GM12865 (cell line): ENCODE results near the gene DYDC2.
A peak's percentile ranks its signal among the peaks of the same experiment; 100 is the strongest.

ENCODE experiments used
- DNase-seq: peaks from one replicate; pipeline ENCODE4 v3.0.0; 2010; ENCODE audit warnings: low read depth
- H3K4me3 ChIP-seq: 2 replicates; pipeline ENCODE4 v1.5.1; 2011; ENCODE audit warnings: mild to moderate bottlenecking, low read depth, low read length, control low read depth
- TF ChIP-seq, protein P1 (sequence below): IDR thresholded peaks from 2 replicates; pipeline ENCODE4 v1.5.1; 2011; ENCODE audit warnings: low read length, control low read depth, low read depth, inconsistent platforms; ENCODE audit not compliant: insufficient read depth; ENCODE audit errors: missing control alignments

The DYDC2 gene

DNA sequence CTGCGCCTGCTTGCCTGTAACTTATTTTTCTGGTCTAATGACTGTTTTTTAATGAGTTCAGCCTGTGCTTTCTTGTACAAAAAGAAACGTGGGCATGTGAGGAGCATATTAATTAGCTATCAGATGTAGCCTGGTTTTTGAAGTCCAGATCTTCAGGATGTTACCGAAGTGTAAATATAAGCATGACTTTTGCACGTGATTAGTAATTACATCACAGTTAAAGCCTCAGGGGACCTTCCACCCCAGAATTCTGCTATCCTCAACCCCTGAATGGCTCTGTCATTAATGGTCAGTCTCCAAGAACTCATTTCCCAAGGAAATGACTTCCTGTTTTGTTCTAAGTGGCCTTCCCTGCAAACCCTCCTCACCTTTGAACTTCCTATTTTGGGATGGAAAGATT is 49.6 kb downstream of the DYDC2 start:
- no peak for DNase-seq
- no peak overlapping the region for H3K4me3 ChIP-seq
- TF ChIP-seq, protein P1, sequence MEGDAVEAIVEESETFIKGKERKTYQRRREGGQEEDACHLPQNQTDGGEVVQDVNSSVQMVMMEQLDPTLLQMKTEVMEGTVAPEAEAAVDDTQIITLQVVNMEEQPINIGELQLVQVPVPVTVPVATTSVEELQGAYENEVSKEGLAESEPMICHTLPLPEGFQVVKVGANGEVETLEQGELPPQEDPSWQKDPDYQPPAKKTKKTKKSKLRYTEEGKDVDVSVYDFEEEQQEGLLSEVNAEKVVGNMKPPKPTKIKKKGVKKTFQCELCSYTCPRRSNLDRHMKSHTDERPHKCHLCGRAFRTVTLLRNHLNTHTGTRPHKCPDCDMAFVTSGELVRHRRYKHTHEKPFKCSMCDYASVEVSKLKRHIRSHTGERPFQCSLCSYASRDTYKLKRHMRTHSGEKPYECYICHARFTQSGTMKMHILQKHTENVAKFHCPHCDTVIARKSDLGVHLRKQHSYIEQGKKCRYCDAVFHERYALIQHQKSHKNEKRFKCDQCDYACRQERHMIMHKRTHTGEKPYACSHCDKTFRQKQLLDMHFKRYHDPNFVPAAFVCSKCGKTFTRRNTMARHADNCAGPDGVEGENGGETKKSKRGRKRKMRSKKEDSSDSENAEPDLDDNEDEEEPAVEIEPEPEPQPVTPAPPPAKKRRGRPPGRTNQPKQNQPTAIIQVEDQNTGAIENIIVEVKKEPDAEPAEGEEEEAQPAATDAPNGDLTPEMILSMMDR, result no peak

DNA sequence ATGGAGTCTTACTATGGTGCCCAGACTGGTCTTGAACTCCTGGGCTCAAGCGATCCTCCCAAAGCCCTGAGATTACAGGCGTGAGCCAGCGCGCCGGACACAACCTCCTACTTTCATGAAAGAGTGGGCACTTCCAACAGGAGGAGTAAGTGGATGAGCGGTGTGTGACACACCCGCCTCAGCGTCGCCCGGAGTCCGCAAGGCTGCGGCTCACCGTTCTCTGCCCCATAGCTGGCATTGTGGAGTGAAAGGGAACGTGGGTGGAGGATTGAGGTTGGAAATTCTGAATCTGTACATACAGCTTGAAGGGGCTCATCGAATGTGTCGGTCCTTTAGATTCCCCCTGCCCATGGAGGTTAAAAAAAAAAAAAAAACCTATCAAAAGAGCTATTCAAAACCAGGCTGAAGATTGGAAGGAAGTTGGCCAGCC is 51.2 kb downstream of the DYDC2 start:
- no peak for DNase-seq
- peak overlapping the region; percentile 81 for H3K4me3 ChIP-seq
- TF ChIP-seq, protein P1, result no peak

DNA sequence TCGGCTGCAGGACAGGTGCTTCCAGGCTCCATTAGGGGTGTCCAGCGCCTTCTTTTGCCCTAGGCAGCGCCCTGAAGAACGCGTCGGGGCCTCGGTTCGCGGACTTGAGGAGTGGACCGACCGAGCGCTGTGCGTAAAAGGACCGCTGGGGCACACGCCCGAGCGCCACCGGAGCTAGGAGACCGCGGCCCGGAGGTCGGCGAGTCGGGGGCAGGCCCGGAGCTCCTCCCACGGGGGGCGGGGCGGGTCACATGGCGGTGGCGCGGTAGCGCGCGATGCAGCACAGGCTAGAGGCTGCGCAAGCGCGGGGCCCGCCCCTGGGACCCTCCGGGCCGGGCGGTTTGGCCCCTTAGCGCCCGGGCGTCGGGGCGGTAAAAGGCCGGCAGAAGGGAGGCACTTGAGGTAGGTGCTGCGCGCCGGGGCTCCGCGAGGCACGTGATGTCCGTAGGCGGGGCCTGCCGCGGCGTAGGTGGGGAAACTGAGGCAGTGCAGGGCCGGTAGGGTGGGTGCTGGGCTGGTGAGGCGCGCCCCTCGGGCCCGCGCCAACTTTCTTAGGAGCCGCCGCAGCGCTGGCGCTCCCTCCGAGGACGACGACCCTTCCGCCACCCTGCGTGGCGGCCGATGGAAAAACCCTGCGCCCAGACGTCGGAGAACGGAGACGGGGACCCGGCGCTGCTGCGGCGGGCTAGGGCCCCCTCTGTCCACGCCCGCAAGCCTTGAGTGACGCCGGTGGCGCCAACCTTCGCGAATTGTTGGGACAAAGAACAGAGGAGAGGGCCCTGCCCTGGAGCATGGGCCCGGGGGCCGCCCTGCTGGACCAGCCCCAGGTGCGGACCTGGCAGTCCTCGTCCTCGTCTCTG is 51.9 kb downstream of the DYDC2 start, which contains the start of gene PRXL2A:
PRXL2A (plus strand) TSS at position 310 of the 860 bp plus-strand sequence. CDS start 11,917 bp downstream, outside the sequence.
- TF ChIP-seq, protein P1, result no peak
- peak; percentile 87 for DNase-seq
- peak within 1 kb of the TSS; percentile 81 for H3K4me3 ChIP-seq

DNA sequence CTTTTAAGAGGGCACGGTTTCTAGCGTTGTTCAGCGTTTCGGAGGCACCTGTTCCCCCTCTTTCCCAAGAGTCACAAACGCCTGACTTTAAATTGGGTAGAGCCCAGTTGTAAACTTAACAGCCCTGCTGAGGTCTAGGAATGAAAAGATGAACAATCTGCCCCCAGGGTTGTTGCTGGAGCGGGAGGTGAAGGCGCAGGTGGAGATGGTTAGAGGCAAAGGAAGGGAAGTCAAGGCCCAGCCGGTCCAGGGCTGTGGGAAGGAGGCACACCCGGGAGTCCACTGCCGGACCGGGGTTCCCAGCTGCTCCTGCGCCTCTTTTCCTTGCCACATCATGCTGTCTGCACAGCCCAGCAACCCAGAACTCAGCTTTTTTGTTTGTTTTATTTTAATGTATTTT is 52.5 kb downstream of the DYDC2 start:
- peak overlapping the region; percentile 81 for H3K4me3 ChIP-seq
- no peak for DNase-seq
- TF ChIP-seq, protein P1, result no peak

DNA sequence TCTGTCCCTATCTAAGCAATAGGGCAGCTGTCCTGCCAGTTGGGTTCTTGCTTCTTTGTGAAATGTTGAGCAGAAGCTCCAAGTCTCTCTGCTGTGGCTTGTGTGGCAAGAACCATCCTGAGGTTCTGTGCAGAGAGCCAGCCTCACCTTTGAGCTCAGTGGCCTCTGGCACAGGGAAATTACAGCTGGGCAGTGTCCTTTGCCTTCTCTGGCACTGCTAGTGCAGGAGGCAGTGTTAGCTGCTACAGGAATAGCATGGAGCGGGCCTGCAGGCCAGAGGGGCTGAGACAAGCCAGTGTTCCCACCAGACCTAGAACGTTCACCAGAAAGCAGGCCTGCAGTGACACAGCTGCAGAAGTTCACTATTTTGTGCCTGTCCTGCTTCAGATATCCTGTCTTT is 53.5 kb downstream of the DYDC2 start:
- no peak overlapping the region for H3K4me3 ChIP-seq
- DNase-seq, result no peak
- TF ChIP-seq, protein P1, result no peak

DNA sequence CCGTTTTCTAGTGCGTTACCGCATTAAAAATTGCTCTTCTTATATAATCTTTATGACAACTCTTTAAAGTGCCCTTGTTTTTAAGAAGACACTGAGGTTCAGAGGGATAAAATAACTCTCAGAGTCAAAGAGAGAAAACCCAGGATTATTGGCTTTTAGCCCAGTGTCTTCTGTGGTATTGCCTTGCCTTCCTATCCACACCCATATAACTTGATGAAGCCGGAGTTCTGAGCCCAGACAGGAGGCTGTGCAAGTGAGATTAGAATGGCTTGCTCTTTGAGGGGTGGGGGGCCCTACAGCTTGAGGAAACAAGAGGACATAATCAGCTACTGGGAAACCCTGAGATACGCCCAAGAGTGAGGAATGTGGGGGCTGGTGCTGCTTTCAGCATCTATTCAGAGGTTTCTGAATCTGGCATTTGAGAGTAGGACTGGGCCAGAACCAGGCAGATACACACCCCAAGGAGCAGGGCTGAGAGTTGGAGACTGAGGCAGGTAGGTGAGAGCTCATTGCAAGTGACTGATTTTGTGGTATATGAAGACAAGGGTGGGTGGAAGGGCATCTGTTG is 54.1 kb downstream of the DYDC2 start:
- no peak for DNase-seq
- H3K4me3 ChIP-seq, result no peak overlapping the region
- TF ChIP-seq, protein P1, result no peak

DNA sequence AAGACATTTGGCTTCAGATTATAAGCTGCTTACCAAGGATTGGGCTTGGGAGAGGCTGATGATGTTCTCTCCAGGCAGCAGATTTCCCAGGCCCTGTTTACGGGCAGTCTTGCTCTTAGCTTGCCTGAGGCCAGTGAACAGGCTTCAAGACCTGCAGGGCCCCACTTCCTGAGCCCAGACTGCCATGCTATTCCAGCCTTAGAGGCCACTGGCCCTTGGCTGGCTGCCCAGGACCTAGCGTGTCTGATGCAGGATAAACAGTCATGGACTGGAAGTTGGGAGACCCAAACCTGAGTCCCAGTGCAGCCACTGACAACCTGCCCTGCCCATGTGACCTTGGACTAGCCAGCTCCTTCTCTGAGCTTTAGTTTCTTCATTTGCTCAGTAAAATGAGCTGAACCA is 54.7 kb downstream of the DYDC2 start:
- no peak overlapping the region for H3K4me3 ChIP-seq
- no peak for DNase-seq
- TF ChIP-seq, protein P1, result no peak
